Neuron (in vitro differentiated cells): Measurements from ENCODE around the gene DNAH12.
"Not testable (repeated sequence)": the region's sequence is repeated elsewhere in the genome, so short reads cannot be mapped to it uniquely, and the experiment has no call there.

Experiments used
- H2AFZ ChIP-seq: one replicate; pipeline ENCODE4 v1.6.1; 2013; ENCODE audit warnings: low read depth, mild to moderate bottlenecking, inconsistent platforms, low read length, moderate library complexity
- H3K27me3 ChIP-seq: one replicate; pipeline ENCODE4 v1.6.1; 2013; ENCODE audit warnings: low read length; ENCODE audit not compliant: insufficient read depth
- H3K36me3 ChIP-seq: one replicate; pipeline ENCODE4 v1.6.1; 2013; ENCODE audit warnings: low read length; ENCODE audit not compliant: insufficient read depth
- H3K4me1 ChIP-seq: one replicate; pipeline ENCODE4 v1.6.1; 2013; ENCODE audit warnings: low read length; ENCODE audit not compliant: insufficient read depth
- H3K4me3 ChIP-seq: 2 replicates; pipeline ENCODE4 v1.5.1; 2013; ENCODE audit warnings: mild to moderate bottlenecking, low read length, moderate library complexity
- H3K9me3 ChIP-seq: one replicate; pipeline ENCODE4 v1.6.1; 2013; ENCODE audit warnings: low read length

The DNAH12 gene

DNA sequence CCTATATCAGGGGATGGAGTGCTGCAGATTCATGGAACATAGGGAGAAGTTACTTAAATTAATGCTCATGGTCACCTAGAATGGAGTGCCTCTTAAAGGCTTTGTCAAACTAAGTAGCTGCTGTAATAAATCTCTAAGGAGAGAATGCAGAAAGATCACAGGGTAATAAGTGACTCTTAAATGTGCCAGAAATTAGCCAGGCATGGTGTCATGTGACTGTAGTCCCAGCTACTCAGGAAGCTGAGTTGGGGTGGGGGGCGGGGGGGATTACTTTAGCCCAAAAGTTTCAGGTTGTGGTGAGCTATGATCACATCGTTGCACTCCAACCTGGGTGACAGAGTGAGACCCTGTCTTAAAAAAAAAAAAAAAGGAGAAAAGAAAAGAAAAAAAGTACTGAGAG is 160.7 kb downstream of the DNAH12 start:
- Histone ChIP-seq H2AFZ (no peak overlapping the region), H3K9me3 (no peaks in the 10 kb centered on the region), H3K4me1 (no peaks in the 10 kb centered on the region), H3K36me3 (no peaks in the 10 kb centered on the region), H3K27me3 (no peaks in the 10 kb centered on the region), H3K4me3 (no peak overlapping the region)

- no peak overlapping the region for H3K4me3 ChIP-seq
- H2AFZ ChIP-seq, result no peak overlapping the region
- H3K9me3 ChIP-seq, result no peaks in the 10 kb centered on the region
- no peaks in the 10 kb centered on the region for H3K36me3 ChIP-seq
- no peaks in the 10 kb centered on the region for H3K4me1 ChIP-seq
- H3K27me3 ChIP-seq, result no peaks in the 10 kb centered on the region
Measured at GRCh38 chr3:57382933-57383332, 161.2 kb downstream of the DNAH12 start.

GRCh38 chr3:57370341-57370740 is 173.8 kb downstream of the DNAH12 start:
- H3K36me3 ChIP-seq, result no peaks in the 10 kb centered on the region
- H3K4me1 ChIP-seq, result no peaks in the 10 kb centered on the region
- H3K9me3 ChIP-seq, result no peaks in the 10 kb centered on the region
- no peak overlapping the region for H3K4me3 ChIP-seq
- H3K27me3 ChIP-seq, result no peaks in the 10 kb centered on the region
- H2AFZ ChIP-seq, result no peak overlapping the region

DNA sequence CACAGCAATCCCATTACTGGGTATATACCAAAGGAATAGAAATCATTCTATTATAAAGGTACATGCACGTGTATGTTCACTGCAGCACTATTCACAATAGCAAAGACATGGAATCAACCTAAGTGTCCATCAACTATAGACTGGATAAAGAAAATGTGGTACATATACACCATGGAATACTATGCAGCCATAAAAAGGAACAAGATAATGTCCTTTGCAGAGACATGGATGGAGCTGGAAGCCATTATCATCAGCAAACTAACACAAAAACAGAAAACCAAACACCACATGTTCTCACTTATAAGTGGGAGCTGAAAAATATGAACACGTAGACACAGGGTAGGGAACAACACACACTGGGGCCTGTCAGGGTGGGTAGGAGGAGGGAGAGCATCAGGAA is 179.1 kb downstream of the DNAH12 start:
- H3K9me3 ChIP-seq, H2AFZ ChIP-seq, H3K4me3 ChIP-seq, H3K4me1 ChIP-seq, H3K36me3 ChIP-seq, H3K27me3 ChIP-seq: not testable (repeated sequence)

GRCh38 chr3:57356275-57356674 is 187.9 kb downstream of the DNAH12 start:
- not testable (repeated sequence) for H3K27me3 ChIP-seq, H2AFZ ChIP-seq, H3K36me3 ChIP-seq, H3K4me3 ChIP-seq, H3K9me3 ChIP-seq, H3K4me1 ChIP-seq

DNA sequence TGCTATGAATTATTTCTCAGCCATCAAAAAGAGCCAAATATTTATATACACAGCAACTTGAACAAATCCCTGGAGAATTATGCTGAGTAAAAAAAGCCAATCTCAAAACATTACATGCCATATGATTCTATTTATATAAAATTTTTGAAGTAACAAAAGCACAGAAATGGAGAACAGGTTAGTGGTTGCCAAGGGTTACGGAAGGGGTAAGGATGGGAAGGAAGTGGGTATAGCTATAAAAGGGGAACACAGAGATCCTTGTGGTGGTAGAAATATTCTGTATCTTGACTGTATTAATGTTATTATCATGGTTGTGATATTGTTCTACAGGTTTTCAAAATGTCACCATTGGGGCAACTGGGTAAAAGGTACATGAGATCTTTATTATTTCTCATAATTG is 189.4 kb downstream of the DNAH12 start:
- H3K4me3 ChIP-seq, result no peak overlapping the region
- H2AFZ ChIP-seq, result no peak overlapping the region
- H3K27me3 ChIP-seq, result no peaks in the 10 kb centered on the region
- H3K4me1 ChIP-seq, result no peaks in the 10 kb centered on the region
- no peaks in the 10 kb centered on the region for H3K9me3 ChIP-seq
- no peaks in the 10 kb centered on the region for H3K36me3 ChIP-seq

GRCh38 chr3:57350271-57350670 is 193.9 kb downstream of the DNAH12 start:
- Histone ChIP-seq H3K4me1 (no peaks in the 10 kb centered on the region), H3K9me3 (no peaks in the 10 kb centered on the region), H2AFZ (no peak overlapping the region), H3K4me3 (no peak overlapping the region), H3K27me3 (no peaks in the 10 kb centered on the region), H3K36me3 (no peaks in the 10 kb centered on the region)

DNA sequence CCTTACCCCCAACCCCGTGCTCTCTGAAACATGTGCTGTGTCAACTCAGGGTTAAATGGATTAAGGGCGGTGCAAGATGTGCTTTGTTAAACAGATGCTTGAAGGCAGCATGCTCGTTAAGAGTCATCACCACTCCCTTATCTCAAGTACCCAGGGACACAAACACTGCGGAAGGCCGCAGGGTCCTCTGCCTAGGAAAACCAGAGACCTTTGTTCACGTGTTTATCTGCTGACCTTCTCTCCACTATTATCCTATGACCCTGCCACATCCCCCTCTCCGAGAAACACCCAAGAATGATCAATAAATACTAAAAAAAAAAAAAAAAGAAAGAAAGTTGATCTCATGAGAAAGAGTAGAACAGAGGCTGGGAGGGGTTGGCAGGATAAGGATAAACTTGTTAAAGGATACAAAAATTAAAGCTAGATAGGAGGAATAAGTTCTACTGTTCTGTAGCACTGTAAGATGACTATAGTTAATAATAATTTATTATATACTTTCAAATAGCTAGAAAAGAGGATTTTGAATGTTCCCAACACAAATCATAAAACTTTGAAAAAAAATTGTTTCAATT is 205.0 kb downstream of the DNAH12 start:
- not testable (repeated sequence) for H2AFZ ChIP-seq, H3K9me3 ChIP-seq

GRCh38 chr3:57338272-57339070 is 205.7 kb downstream of the DNAH12 start:
- not testable (repeated sequence) for H3K27me3 ChIP-seq, H3K9me3 ChIP-seq, H3K4me3 ChIP-seq, H2AFZ ChIP-seq, H3K36me3 ChIP-seq, H3K4me1 ChIP-seq

More for the DNA sequence above, 205.0 kb downstream of the DNAH12 start:
- H3K36me3 ChIP-seq, H3K4me3 ChIP-seq, H3K27me3 ChIP-seq, H3K4me1 ChIP-seq: not testable (repeated sequence)

DNA sequence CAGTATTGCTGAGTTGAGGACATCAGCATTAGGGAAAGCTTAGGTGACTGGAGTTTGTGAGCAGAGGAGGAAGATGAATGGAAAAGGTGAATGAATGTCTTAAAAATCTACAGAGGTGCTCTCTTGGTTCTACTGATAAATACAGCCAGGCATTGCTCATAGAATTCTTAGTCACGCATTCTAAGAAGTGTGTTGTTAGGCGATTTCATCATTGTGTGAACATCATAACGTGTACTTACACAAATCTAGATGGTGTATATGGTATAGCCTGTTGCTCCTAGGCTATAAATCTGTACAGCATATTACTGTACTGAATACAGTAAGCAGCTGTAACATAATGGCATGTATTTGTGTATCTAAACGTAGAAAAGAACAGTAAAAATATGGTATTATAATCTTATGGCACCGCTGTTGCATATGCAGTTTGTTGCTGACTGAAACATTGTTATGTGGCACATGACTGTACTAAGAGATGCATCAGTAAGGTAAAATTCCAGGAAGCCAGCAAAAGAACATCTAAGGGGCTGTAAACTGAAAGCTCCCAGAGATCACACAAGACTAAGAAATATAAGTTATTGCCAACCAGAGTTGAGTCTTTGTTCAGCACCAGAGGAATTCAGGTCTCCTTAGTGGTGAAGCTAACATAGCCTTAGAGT is 208.7 kb downstream of the DNAH12 start:
- Histone ChIP-seq H3K4me3 (no peak overlapping the region), H2AFZ (no peak overlapping the region), H3K27me3 (no peaks in the 10 kb centered on the region), H3K9me3 (no peaks in the 10 kb centered on the region), H3K4me1 (no peaks in the 10 kb centered on the region), H3K36me3 (no peaks in the 10 kb centered on the region)

DNA sequence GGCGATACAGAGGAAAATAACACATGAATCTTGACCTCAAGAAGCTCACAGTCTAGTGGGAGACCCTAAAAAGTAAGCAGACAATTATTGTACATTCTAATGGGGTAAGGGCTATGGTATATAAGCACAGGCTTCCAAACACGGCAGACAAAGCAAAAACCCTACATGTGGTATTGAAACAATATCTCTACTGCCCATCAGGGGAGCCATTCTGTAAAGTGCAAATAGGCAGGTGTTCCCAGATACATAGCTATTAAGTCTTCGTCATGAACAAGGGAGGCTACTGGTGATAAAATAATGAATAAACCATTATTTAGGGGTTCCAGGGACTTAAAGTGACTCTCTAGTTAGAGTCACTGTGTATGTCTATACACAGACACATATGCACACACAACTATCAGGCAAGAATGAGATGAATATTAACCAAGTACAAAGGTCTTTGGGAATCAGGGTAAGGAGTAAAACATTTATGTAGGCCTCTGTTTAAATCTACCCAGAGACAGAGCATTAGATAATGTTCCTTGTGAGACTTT is 213.0 kb downstream of the DNAH12 start:
- H2AFZ ChIP-seq, result no peak overlapping the region
- H3K9me3 ChIP-seq, result no peaks in the 10 kb centered on the region
- H3K4me3 ChIP-seq, result no peak overlapping the region
- no peaks in the 10 kb centered on the region for H3K4me1 ChIP-seq
- no peaks in the 10 kb centered on the region for H3K27me3 ChIP-seq
- H3K36me3 ChIP-seq, result no peaks in the 10 kb centered on the region

GRCh38 chr3:57326498-57326897 is 217.6 kb downstream of the DNAH12 start:
- not testable (repeated sequence) for H3K9me3 ChIP-seq, H3K4me3 ChIP-seq, H3K36me3 ChIP-seq, H3K27me3 ChIP-seq, H2AFZ ChIP-seq, H3K4me1 ChIP-seq

DNA sequence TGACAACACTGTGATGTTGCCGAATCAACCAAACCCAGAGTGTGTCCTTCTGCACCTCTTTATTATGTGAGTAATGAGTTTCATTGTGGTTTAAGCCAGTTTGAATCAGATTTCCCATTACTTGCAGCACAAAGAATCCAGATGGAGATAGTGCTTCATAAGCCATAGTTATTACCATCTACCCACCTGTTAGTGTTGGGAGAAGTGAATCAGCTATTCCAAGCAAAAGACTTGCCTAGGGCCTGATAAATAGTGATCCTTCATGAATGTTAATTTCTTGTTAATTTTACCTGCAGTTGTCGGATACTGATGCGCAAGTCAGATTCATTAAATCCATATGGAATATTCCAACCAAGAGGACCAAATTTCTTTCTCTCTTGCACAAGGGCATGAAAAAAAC is 229.9 kb downstream of the DNAH12 start:
- Histone ChIP-seq H3K4me3 (no peak overlapping the region), H3K27me3 (peaks cover 3% of the 10 kb centered on the region), H2AFZ (no peak overlapping the region), H3K4me1 (no peaks in the 10 kb centered on the region), H3K9me3 (no peaks in the 10 kb centered on the region), H3K36me3 (no peaks in the 10 kb centered on the region)
